ENCODE measurements around the gene MCTP1. TPM values are rescaled to one million over a fixed set of nuclear protein-coding genes. Genes with fewer than 3 reads are reported as not detected.

Gene MCTP1
- total RNA-seq, 4 donors from 2014 or later: 27.2 to 238 (median 54.5) TPM

DNA sequence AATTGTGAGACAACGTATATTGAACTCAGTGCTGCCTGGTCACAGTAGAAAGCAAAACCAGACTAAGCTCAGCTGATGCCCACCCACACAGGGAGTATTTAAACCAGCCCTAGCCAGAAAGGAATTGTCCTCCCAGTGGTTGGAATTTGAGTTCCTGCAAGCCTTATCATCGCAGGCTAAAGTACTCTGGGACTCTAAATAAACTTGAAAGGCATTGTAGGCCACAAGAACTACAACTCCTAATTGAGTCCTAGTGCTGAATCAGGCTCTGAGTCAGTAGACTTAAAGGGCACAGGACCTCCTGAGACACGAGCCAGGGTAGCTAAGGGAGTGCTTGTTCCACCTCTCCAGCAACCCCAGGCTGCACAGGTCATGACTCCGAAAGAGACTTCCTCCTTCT lies 171.4 kb downstream of the MCTP1 start:
- no peak for ATAC-seq (ENCODE audit: low FRiP score)

DNA sequence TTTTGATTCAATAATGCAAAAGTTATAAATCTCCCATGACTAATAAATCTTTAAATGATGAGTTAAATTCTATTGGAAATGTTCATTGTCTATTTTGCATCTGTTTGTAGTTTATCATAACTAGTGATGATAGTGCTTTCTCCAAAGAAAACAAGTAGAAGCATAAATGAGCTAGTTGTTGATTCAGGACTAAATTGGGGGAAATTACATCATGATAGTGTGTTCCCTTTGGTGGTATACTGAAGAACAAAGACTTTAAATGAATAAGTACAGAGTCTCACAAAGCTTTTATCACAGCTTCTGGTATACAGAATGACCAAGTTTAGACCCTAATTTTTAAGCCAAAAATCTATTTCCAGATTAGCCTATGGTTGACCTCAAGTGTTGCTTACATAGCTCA lies 173.8 kb downstream of the MCTP1 start:
- ATAC-seq (ENCODE audit: low FRiP score): no peak
- TF ChIP-seq, protein P1, sequence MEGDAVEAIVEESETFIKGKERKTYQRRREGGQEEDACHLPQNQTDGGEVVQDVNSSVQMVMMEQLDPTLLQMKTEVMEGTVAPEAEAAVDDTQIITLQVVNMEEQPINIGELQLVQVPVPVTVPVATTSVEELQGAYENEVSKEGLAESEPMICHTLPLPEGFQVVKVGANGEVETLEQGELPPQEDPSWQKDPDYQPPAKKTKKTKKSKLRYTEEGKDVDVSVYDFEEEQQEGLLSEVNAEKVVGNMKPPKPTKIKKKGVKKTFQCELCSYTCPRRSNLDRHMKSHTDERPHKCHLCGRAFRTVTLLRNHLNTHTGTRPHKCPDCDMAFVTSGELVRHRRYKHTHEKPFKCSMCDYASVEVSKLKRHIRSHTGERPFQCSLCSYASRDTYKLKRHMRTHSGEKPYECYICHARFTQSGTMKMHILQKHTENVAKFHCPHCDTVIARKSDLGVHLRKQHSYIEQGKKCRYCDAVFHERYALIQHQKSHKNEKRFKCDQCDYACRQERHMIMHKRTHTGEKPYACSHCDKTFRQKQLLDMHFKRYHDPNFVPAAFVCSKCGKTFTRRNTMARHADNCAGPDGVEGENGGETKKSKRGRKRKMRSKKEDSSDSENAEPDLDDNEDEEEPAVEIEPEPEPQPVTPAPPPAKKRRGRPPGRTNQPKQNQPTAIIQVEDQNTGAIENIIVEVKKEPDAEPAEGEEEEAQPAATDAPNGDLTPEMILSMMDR (IDR thresholded peaks at IDR 0.05): no peak
- DNase-seq (ENCODE audit: low spot score): no peak

More for the DNA sequence above, 171.4 kb downstream of the MCTP1 start:
- no peak for DNase-seq (ENCODE audit: low spot score)
- TF ChIP-seq, protein P1 (IDR thresholded peaks at IDR 0.05): no peak

DNA sequence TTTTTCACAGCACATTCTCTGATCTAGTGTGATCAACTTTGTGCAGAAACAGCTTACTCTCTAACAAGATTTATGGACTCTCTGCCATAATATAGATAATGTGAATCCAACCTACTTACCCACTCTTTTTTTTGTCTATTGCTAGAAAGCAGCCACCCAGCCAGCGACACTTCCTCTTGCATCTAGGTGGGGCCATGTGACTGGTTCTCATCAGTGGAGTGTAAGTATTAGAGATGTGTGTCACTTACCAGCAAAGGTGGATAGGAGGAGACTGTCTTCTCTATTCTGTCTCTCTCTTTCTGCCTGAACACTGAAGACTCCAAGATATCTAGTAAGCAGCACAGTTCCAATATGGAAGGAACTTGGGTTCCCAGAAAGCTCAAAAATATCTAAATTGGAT lies 174.8 kb downstream of the MCTP1 start:
- DNase-seq (ENCODE audit: low spot score): no peak
- TF ChIP-seq, protein P1 (IDR thresholded peaks at IDR 0.05): no peak
- ATAC-seq (ENCODE audit: low FRiP score): no peak

DNA sequence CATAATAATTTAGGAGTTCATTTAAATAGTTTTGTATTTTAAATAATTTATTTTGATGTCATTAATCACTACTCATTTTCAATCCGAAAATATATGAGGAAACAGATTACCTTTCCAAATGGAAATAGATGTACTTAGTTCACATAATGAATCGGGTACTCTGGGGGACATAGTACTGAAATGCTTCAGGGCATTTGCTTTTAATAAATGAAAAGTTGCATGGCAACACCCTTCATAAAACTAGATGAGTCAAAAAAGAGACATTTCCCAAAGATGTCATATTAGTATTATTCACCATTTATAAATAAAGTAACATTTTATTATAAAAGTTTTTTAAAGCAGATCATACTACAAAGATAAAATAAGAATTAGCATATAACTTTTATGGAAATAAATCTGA lies 177.8 kb downstream of the MCTP1 start:
- ATAC-seq (ENCODE audit: low FRiP score) (no peak), DNase-seq (ENCODE audit: low spot score) (no peak)
- TF ChIP-seq, protein P1 (IDR thresholded peaks at IDR 0.05): no peak

DNA sequence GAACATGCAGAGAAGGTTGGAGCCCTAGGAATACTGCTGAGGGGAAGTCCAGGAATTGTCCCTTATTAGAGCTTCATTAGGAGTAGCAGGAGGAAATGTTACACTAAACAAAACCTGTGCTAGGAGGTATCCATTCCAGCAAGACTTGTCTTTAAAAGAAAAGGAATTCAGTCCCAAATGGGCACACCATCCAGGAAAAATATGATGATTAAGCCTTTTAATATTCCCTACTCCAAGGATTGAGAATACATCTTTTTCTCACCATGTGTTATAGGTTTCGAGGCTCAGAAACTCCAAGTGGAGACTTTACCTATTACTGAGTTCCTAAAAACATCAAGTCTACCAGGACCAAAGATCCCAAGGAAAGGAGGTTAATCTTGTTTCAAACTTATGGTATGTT lies 179.3 kb downstream of the MCTP1 start:
- DNase-seq (ENCODE audit: low spot score) (no peak), ATAC-seq (ENCODE audit: low FRiP score) (no peak)
- TF ChIP-seq, protein P1 (IDR thresholded peaks at IDR 0.05): no peak

DNA sequence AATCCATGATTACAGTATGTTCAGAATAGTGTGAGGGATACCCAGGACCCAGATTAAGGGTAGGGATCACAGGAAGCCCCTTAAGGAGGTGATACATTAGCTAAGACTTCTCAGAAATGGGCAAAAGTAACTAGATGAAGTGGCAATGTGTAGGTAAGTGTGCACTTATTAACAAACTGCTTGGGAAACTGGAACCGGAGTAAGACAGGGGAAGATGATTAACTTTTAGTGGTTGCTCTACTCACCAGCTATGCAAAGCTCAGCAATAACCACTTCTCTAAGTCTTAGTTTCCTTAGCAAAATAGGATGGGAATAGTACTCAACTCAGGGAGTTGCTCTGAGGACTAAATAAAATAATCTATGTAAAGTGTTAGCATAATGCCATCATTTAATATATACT lies 182.2 kb downstream of the MCTP1 start:
- TF ChIP-seq, protein P1 (IDR thresholded peaks at IDR 0.05): no peak
- ATAC-seq (ENCODE audit: low FRiP score) (no peak), DNase-seq (ENCODE audit: low spot score) (no peak)

DNA sequence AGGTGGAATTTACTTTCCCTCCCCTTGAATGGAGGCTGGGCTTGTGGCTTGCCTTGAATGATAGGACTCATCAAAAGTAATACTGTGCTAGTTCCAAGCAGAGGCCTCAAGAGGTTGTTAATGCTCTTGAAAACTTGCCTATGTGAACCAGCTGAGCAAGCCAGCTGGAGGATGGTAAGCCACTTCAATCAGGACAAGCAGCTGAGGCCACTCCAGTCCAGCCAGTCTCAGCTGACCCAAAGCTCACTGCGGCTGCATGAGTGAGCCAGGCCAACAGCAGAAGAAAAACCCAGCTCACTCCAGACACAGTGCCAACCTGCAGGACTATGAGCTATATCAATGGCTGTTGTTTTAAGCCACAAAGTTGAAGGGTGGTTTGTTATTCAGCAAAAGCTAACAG lies 182.8 kb downstream of the MCTP1 start:
- TF ChIP-seq, protein P1 (IDR thresholded peaks at IDR 0.05): no peak
- ATAC-seq (ENCODE audit: low FRiP score) (no peak), DNase-seq (ENCODE audit: low spot score) (no peak)

Data from omental fat pad (tissue), 4 donors.